H9 (cell line): ENCODE data around the gene CACNA1A. TPM values are rescaled to one million over a fixed set of nuclear protein-coding genes. Genes with fewer than 3 reads are reported as not detected.

Experiments
- DNase-seq: peaks from one replicate; pipeline ENCODE4 v3.0.0-alpha.2; 2017
- H2AFZ ChIP-seq: one replicate; pipeline ENCODE4 v1.6.1; 2013; ENCODE audit warnings: mild to moderate bottlenecking, low read length, control low read depth, moderate library complexity
- H2AK5ac ChIP-seq: 2 replicates; pipeline ENCODE4 v1.6.1; 2013; ENCODE audit warnings: low read length, control low read depth, mixed read lengths; ENCODE audit not compliant: insufficient read length
- H2BK120ac ChIP-seq: one replicate; pipeline ENCODE4 v1.6.1; 2013; ENCODE audit warnings: low read depth, mild to moderate bottlenecking, low read length, control low read depth, inconsistent platforms; ENCODE audit not compliant: poor library complexity, severe bottlenecking
- H2BK12ac ChIP-seq: 2 replicates; pipeline ENCODE4 v1.6.1; 2013; ENCODE audit warnings: low read length, control low read depth, mixed read lengths, low read depth; ENCODE audit not compliant: insufficient read length
- H2BK15ac ChIP-seq: 2 replicates; pipeline ENCODE4 v1.6.1; 2013; ENCODE audit warnings: low read depth, low read length, control low read depth
- H2BK20ac ChIP-seq: one replicate; pipeline ENCODE4 v1.6.1; 2013; ENCODE audit warnings: low read depth, mild to moderate bottlenecking, low read length, control low read depth, inconsistent platforms; ENCODE audit not compliant: poor library complexity, severe bottlenecking
- H2BK5ac ChIP-seq: 2 replicates; pipeline ENCODE4 v1.6.1; 2013; ENCODE audit warnings: low read length, control low read depth, mixed read lengths; ENCODE audit not compliant: insufficient read length
- H3K14ac ChIP-seq: 2 replicates; pipeline ENCODE4 v1.6.1; 2013; ENCODE audit warnings: low read length, control low read depth; ENCODE audit not compliant: insufficient read depth
- H3K18ac ChIP-seq: 2 replicates; pipeline ENCODE4 v1.6.1; 2013; ENCODE audit warnings: low read depth, mild to moderate bottlenecking, mixed read lengths, low read length, control low read depth; ENCODE audit not compliant: insufficient read length
- H3K23ac ChIP-seq: 2 replicates; pipeline ENCODE4 v1.6.1; 2013; ENCODE audit warnings: low read length, control low read depth, mixed read lengths, low read depth; ENCODE audit not compliant: insufficient read length
- H3K23me2 ChIP-seq: 2 replicates; pipeline ENCODE4 v1.6.1; 2013; ENCODE audit warnings: low read depth, mild to moderate bottlenecking, mixed read lengths, low read length, control low read depth; ENCODE audit not compliant: insufficient read length, poor library complexity, severe bottlenecking
- H3K27ac ChIP-seq: 2 replicates; pipeline ENCODE4 v1.5.1; 2013; ENCODE audit warnings: low read length, control low read depth, mixed read lengths, low read depth; ENCODE audit not compliant: insufficient read length
- H3K27me3 ChIP-seq: 2 replicates; pipeline ENCODE4 v1.6.1; 2013; ENCODE audit warnings: low read length, control low read depth, inconsistent platforms; ENCODE audit not compliant: insufficient read depth
- H3K4ac ChIP-seq: 2 replicates; pipeline ENCODE4 v1.6.1; 2013; ENCODE audit warnings: low read depth, mild to moderate bottlenecking, control low read depth, inconsistent platforms, low read length, moderate library complexity
- H3K4me1 ChIP-seq: 2 replicates; pipeline ENCODE4 v1.6.1; 2013; ENCODE audit warnings: low read length, control low read depth, inconsistent platforms; ENCODE audit not compliant: insufficient read depth
- H3K4me2 ChIP-seq: 2 replicates; pipeline ENCODE4 v1.6.1; 2013; ENCODE audit warnings: low read length, control low read depth, mixed read lengths; ENCODE audit not compliant: insufficient read length, insufficient read depth
- H3K56ac ChIP-seq: 2 replicates; pipeline ENCODE4 v1.6.1; 2013; ENCODE audit warnings: low read depth, mild to moderate bottlenecking, mixed read lengths, low read length, control low read depth; ENCODE audit not compliant: insufficient read length
- H3K79me1 ChIP-seq: 2 replicates; pipeline ENCODE4 v1.6.1; 2013; ENCODE audit warnings: low read depth, mild to moderate bottlenecking, moderate library complexity, low read length, control low read depth, inconsistent platforms; ENCODE audit not compliant: insufficient read depth, poor library complexity, severe bottlenecking
- H3K79me2 ChIP-seq: 2 replicates; pipeline ENCODE4 v1.6.1; 2013; ENCODE audit warnings: low read length, control low read depth, inconsistent platforms; ENCODE audit not compliant: insufficient read depth
- H3K9ac ChIP-seq: 2 replicates; pipeline ENCODE4 v1.6.1; 2013; ENCODE audit warnings: low read length, control low read depth, mixed read lengths; ENCODE audit not compliant: insufficient read length; ENCODE audit errors: extremely low read depth
- H3K9me3 ChIP-seq: one replicate; pipeline ENCODE4 v1.6.1; 2013; ENCODE audit warnings: low read depth, low read length, inconsistent platforms; ENCODE audit not compliant: control insufficient read depth
- H3T11ph ChIP-seq: one replicate; pipeline ENCODE4 v1.6.1; 2013; ENCODE audit warnings: mild to moderate bottlenecking, low read length, control low read depth, inconsistent platforms
- H4K20me1 ChIP-seq: one replicate; pipeline ENCODE4 v1.6.1; 2013; ENCODE audit not compliant: control insufficient read depth, insufficient read length, insufficient read depth
- H4K5ac ChIP-seq: 2 replicates; pipeline ENCODE4 v1.6.1; 2013; ENCODE audit warnings: low read depth, mild to moderate bottlenecking, mixed read lengths, low read length, control low read depth; ENCODE audit not compliant: insufficient read length
- H4K8ac ChIP-seq: replicated peaks from 2 replicates; pipeline ENCODE4 v1.6.1; 2013; ENCODE audit warnings: low read length, control low read depth, mixed read lengths, low read depth; ENCODE audit not compliant: insufficient read length
- H4K91ac ChIP-seq: 2 replicates; pipeline ENCODE4 v1.6.1; 2013; ENCODE audit warnings: low read depth, mild to moderate bottlenecking, moderate library complexity, mixed read lengths, low read length, control low read depth; ENCODE audit not compliant: insufficient read length
- H3K27ac Mint-ChIP-seq, 3 experiments: 2 replicates in 2 of 3; 3 replicates in 1 of 3; pipeline ENCODE4 v1.8.0; 2020 to 2021; ENCODE audit warnings: mixed read lengths in 3 of 3, mild to moderate bottlenecking in 1 of 3, moderate library complexity in 1 of 3
- H3K27me3 Mint-ChIP-seq: 2 replicates; pipeline ENCODE4 v1.8.0; 2021; ENCODE audit warnings: low read depth, mild to moderate bottlenecking, moderate library complexity, mixed read lengths
- H3K36me3 Mint-ChIP-seq, 3 experiments: 2 replicates in 2 of 3; 3 replicates in 1 of 3; pipeline ENCODE4 v1.8.0; 2020 to 2021; ENCODE audit warnings: low read depth in 3 of 3, mixed read lengths in 3 of 3; ENCODE audit not compliant: insufficient read depth in 1 of 3
- H3K4me1 Mint-ChIP-seq, 2 experiments: 2 replicates each; pipeline ENCODE4 v1.8.0; 2020; ENCODE audit warnings: mixed read lengths in 2 of 2
- H3K4me3 Mint-ChIP-seq, 2 experiments: 2 replicates in 1 of 2; 3 replicates in 1 of 2; pipeline ENCODE4 v1.8.0; 2020 to 2021; ENCODE audit warnings: mild to moderate bottlenecking in 2 of 2, mixed read lengths in 2 of 2, moderate library complexity in 1 of 2
- H3K9me3 Mint-ChIP-seq, 2 experiments: 2 replicates in 1 of 2; 3 replicates in 1 of 2; pipeline ENCODE4 v1.8.0; 2020; ENCODE audit warnings: mild to moderate bottlenecking in 2 of 2, mixed read lengths in 2 of 2, moderate library complexity in 1 of 2
- CTCF ChIP-seq: fragments of 200-600 bp; sonication (generic); conservative IDR thresholded peaks from 3 replicates; pipeline ENCODE4 v1.8.0; 2021; ENCODE audit warnings: antibody characterized with exemption, mild to moderate bottlenecking
- WGBS: extraction: QIAGEN DNeasy Blood & Tissue Kit; methylation state at CpG from one replicate; pipeline ENCODE4 v1.1.7; 2013; ENCODE audit warnings: missing lambda C conversion rate, low lambda C conversion rate, mixed read lengths; ENCODE audit not compliant: insufficient read length; ENCODE audit errors: extremely low coverage; 5-methylcytosine and 5-hydroxymethylcytosine counted together
- total RNA-seq: library from RNA; stranded (reverse); gene quantifications from 2 replicates; pipeline ENCODE4 v1.2.1, GENCODE V29; 2021

CACNA1A gene
- total RNA-seq, 1 experiment from 2014 or later = 8.0 TPM

GRCh38 chr19:13319526-13319925 is 186.8 kb downstream of the CACNA1A start:
- H3K27ac ChIP-seq = no peak overlapping the region
- H3K4me1 Mint-ChIP-seq = no peaks in the 10 kb centered on the region; a peak in 1 of 4 replicates
- peaks cover 9% of the 10 kb centered on the region for H3K9me3 ChIP-seq
- H3K9me3 Mint-ChIP-seq = peaks cover 13% of the 10 kb centered on the region in 2 experiments
- peaks cover 17 to 42% (median 39%) of the 10 kb centered on the region in 3 experiments for H3K36me3 Mint-ChIP-seq
- H2AFZ ChIP-seq = no peak overlapping the region
- H3K4me1 ChIP-seq = no peaks in the 10 kb centered on the region
- DNase-seq = no peak
- no peak overlapping the region for H2AK5ac ChIP-seq
- H4K5ac ChIP-seq = no peak overlapping the region
- H2BK5ac ChIP-seq = no peak overlapping the region
- H4K8ac ChIP-seq = no peak overlapping the region
- no peak overlapping the region for H3K9ac ChIP-seq
- H3T11ph ChIP-seq = no peak overlapping the region
- no peak overlapping the region for H3K18ac ChIP-seq
- H3K4ac ChIP-seq = no peak overlapping the region
- no peaks in the 10 kb centered on the region for H3K79me2 ChIP-seq
- H3K4me2 ChIP-seq = no peak overlapping the region
- H3K27me3 Mint-ChIP-seq = peaks cover 5% of the 10 kb centered on the region; the same call in 1 of the 2 replicates
- no peak overlapping the region for H3K27ac Mint-ChIP-seq
- H3K23me2 ChIP-seq = no peaks in the 10 kb centered on the region
- H4K91ac ChIP-seq = no peak overlapping the region
- H3K23ac ChIP-seq = no peak overlapping the region
- no peaks in the 10 kb centered on the region for H3K27me3 ChIP-seq
- no peak overlapping the region for H2BK15ac ChIP-seq
- no peak overlapping the region for H2BK20ac ChIP-seq
- no peak overlapping the region for H2BK120ac ChIP-seq
- TF ChIP-seq CTCF = no peak
- WGBS = no CpG with 5 or more reads among the region's 4 CpGs
- H3K79me1 ChIP-seq = no peaks in the 10 kb centered on the region
- H3K56ac ChIP-seq = no peak overlapping the region
- no peak overlapping the region for H3K4me3 Mint-ChIP-seq
- H4K20me1 ChIP-seq = no peaks in the 10 kb centered on the region
- H3K14ac ChIP-seq = no peak overlapping the region
- no peak overlapping the region for H2BK12ac ChIP-seq
